Tibial nerve (tissue), 4 donors: ENCODE results near the gene SPATC1L. TPM values are rescaled to one million over a fixed set of nuclear protein-coding genes. Genes with fewer than 3 reads are reported as not detected.

Source experiments
- DNase-seq, 2 donors: peaks; one replicate each; pipeline ENCODE4 v3.0.0-alpha.2; 2019; ENCODE audit warnings: low spot score in 2 of 2
- H3K27ac ChIP-seq, 4 donors: fragments of 200-600 bp; sonication (generic) in 3 of 4; one replicate each; pipeline ENCODE4 v1.5.1; 2017 to 2019; ENCODE audit warnings: mild to moderate bottlenecking in 1 of 4
- H3K27me3 ChIP-seq, 2 donors: fragments of 200-600 bp; sonication (generic) in 1 of 2; one replicate each; pipeline versions ENCODE4 v1.5.1 to v1.6.0; 2017 to 2019
- H3K36me3 ChIP-seq, 3 donors: fragments of 200-600 bp; sonication (generic); one replicate each; pipeline ENCODE4 v1.5.1; 2018 to 2019
- H3K4me1 ChIP-seq, 4 donors: fragments of 200-600 bp; sonication (generic) in 3 of 4; one replicate each; pipeline ENCODE4 v1.5.1; 2017 to 2019
- H3K4me3 ChIP-seq, 4 donors: fragments of 200-600 bp; sonication (generic) in 3 of 4; one replicate each; pipeline ENCODE4 v1.5.1; 2017 to 2019; ENCODE audit warnings: mild to moderate bottlenecking in 1 of 4, moderate library complexity in 1 of 4
- H3K9me3 ChIP-seq, 4 donors: fragments of 200-600 bp; sonication (generic) in 3 of 4; one replicate each; pipeline ENCODE4 v1.5.1; 2017 to 2019
- EP300 ChIP-seq, 2 donors: sonication (generic); formaldehyde crosslinking; IDR thresholded peaks; one replicate each; pipeline ENCODE4 v1.6.1; 2017; ENCODE audit warnings: antibody characterized with exemption in 2 of 2, mild to moderate bottlenecking in 1 of 2
- POLR2A ChIP-seq, 2 donors: fragments of 450-650 bp; IDR thresholded peaks; one replicate each; pipeline ENCODE4 v1.6.1; 2017; ENCODE audit warnings: antibody characterized with exemption in 2 of 2, mild to moderate bottlenecking in 2 of 2, moderate library complexity in 2 of 2
- WGBS, 2 donors: methylation state at CpG; one replicate each; pipeline ENCODE4 v1.1.5; 2018; 5-methylcytosine and 5-hydroxymethylcytosine counted together
- total RNA-seq, 4 donors: library from RNA; depleted of rRNA; stranded (reverse); fragments of >200 nt; gene quantifications; one replicate each; pipeline ENCODE4 v1.1.0, GENCODE V29; 2016
- TF ChIP-seq, protein P1 (sequence below), 5 experiments: fragments of 200-600 bp in 3 of 5; fragments of 450-650 bp in 2 of 5; sonication (generic) in 3 of 5; IDR thresholded peaks; one replicate each; pipeline ENCODE4 v1.5.1; 2016 to 2019; ENCODE audit warnings: antibody characterized with exemption in 5 of 5, mild to moderate bottlenecking in 3 of 5, moderate library complexity in 2 of 5

The SPATC1L gene
- total RNA-seq, 4 donors from 2014 or later: 4.5 to 12.9 (median 8.0) TPM

- Histone ChIP-seq H3K36me3 (peaks cover 0 to 5% (median 0%) of the 10 kb centered on the region in 3 donors), H3K27ac (no peak overlapping the region), H3K9me3 (no peaks in the 10 kb centered on the region), H3K4me3 (no peak overlapping the region), H3K27me3 (peaks cover 0 to 12% of the 10 kb centered on the region in 2 donors), H3K4me1 (peaks cover 0 to 15% (median 0%) of the 10 kb centered on the region in 4 donors)
- no peak for DNase-seq
- 86 to 90% methylated on average over 10 of the region's 10 CpGs for WGBS, 2 donors
- TF ChIP-seq, protein P1, sequence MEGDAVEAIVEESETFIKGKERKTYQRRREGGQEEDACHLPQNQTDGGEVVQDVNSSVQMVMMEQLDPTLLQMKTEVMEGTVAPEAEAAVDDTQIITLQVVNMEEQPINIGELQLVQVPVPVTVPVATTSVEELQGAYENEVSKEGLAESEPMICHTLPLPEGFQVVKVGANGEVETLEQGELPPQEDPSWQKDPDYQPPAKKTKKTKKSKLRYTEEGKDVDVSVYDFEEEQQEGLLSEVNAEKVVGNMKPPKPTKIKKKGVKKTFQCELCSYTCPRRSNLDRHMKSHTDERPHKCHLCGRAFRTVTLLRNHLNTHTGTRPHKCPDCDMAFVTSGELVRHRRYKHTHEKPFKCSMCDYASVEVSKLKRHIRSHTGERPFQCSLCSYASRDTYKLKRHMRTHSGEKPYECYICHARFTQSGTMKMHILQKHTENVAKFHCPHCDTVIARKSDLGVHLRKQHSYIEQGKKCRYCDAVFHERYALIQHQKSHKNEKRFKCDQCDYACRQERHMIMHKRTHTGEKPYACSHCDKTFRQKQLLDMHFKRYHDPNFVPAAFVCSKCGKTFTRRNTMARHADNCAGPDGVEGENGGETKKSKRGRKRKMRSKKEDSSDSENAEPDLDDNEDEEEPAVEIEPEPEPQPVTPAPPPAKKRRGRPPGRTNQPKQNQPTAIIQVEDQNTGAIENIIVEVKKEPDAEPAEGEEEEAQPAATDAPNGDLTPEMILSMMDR (IDR thresholded peaks at IDR 0.05): no peak
- TF ChIP-seq POLR2A (IDR thresholded peaks at IDR 0.05) (no peak), EP300 (IDR thresholded peaks at IDR 0.05) (no peak)
Measured at GRCh38 chr21:46158666-46159300, 25.5 kb downstream of the SPATC1L start.

- Histone ChIP-seq H3K4me1 (peaks cover 0 to 21% (median 3%) of the 10 kb centered on the region in 4 donors), H3K27ac (no peak overlapping the region), H3K9me3 (no peaks in the 10 kb centered on the region), H3K4me3 (no peak overlapping the region), H3K36me3 (peaks cover 0 to 5% (median 0%) of the 10 kb centered on the region in 3 donors), H3K27me3 (peaks cover 0 to 16% of the 10 kb centered on the region in 2 donors)
- 88 to 89% methylated on average over 15 of the region's 15 CpGs for WGBS, 2 donors
- TF ChIP-seq, protein P1 (IDR thresholded peaks at IDR 0.05): no peak
- no peak for TF ChIP-seq POLR2A (IDR thresholded peaks at IDR 0.05)
- no peak for TF ChIP-seq EP300 (IDR thresholded peaks at IDR 0.05)
- no peak for DNase-seq
Measured at GRCh38 chr21:46157987-46158451, 26.2 kb downstream of the SPATC1L start.

DNA sequence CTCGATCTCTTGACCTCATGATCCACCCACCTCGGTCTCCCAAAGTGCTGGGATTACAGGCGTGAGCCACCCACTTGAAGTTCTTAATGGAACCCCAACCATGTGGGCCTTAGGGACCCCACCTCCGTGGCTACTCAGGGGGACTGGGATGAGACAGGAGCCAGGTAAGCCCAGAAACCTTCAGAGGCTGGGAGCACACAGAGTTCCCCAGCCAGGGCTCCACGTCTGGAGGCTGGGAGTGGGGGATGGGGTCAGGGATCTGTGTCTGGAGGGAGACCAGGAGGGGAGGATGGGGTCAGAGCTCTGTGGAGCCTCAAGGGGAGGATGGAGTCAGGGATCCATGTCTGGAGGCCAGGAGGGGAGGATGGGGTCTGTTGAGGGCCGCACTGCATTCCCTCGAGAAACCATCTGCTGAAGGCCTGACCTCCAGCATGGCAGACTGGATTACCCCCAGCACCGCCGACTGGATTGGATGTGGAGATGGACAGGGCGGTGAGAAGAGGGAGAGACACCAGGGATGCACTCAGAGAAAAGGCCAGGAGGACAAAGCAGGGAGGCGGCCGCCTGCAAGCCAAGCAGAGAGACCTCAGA, 26.8 kb downstream of the SPATC1L start:
- Histone ChIP-seq H3K9me3 (no peaks in the 10 kb centered on the region), H3K27me3 (peaks cover 0 to 22% of the 10 kb centered on the region in 2 donors), H3K4me3 (no peak overlapping the region), H3K36me3 (peaks cover 0 to 5% (median 0%) of the 10 kb centered on the region in 3 donors), H3K4me1 (peaks cover 0 to 24% (median 5%) of the 10 kb centered on the region in 4 donors), H3K27ac (no peak overlapping the region)
- WGBS, 2 donors: 83 to 87% methylated on average over 12 of the region's 12 CpGs
- peak in 1 of 2 donors; percentile 7 for DNase-seq
- no peak for TF ChIP-seq EP300 (IDR thresholded peaks at IDR 0.05)
- TF ChIP-seq, protein P1 (IDR thresholded peaks at IDR 0.05): no peak
- no peak for TF ChIP-seq POLR2A (IDR thresholded peaks at IDR 0.05)

DNA sequence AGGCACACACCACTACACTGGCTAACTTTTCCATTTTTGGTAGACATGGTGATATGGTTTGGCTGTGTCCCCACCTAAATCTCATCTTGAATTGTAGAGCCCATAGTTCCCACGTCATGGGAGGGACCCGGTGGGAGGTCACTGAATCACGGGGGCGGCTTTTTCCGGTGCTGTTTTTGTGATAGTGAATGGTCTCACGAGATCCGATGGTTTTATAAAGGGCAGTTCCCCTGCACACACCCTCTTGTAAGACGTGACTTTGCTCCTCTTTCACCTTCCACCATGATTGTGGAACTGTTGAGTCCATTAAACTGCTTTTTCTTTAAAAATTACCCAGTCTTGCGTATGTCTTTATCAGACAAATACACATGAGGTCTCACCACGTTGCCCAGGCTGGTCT, 27.6 kb downstream of the SPATC1L start:
- Histone ChIP-seq H3K27me3 (peaks cover 0 to 15% of the 10 kb centered on the region in 2 donors), H3K9me3 (no peaks in the 10 kb centered on the region), H3K4me3 (no peak overlapping the region), H3K36me3 (peaks cover 0 to 5% (median 0%) of the 10 kb centered on the region in 3 donors), H3K27ac (no peak overlapping the region), H3K4me1 (peaks cover 0 to 17% (median 5%) of the 10 kb centered on the region in 4 donors)
- 64 to 71% methylated on average over 10 of the region's 10 CpGs for WGBS, 2 donors
- TF ChIP-seq, protein P1 (IDR thresholded peaks at IDR 0.05): no peak
- peak in 1 of 2 donors; percentile 7 for DNase-seq

DNA sequence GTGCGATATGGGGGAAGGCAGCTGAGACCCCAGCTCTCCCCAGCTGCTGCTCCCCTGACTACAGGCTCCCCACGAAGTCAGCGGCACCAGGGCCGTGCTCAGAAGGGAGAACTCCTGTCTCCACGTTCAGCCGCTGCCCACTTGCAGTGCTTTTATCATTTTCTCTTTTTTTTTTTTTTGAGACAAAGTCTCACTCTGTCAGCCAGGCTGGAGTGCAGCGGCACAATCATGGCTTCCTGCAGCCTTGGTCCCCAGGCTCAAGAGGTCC, 27.9 kb downstream of the SPATC1L start:
- Histone ChIP-seq H3K27ac (no peak overlapping the region), H3K36me3 (peaks cover 0 to 4% (median 0%) of the 10 kb centered on the region in 3 donors), H3K4me1 (peaks cover 0 to 13% (median 5%) of the 10 kb centered on the region in 4 donors), H3K4me3 (no peak overlapping the region), H3K27me3 (peaks cover 0 to 11% of the 10 kb centered on the region in 2 donors), H3K9me3 (no peaks in the 10 kb centered on the region)
- 83 to 86% methylated on average over 7 of the region's 7 CpGs for whole genome bisulfite sequencing, 2 donors
- peak in 1 of 2 donors; percentile 5 for DNase-seq
- TF ChIP-seq EP300 (IDR thresholded peaks at IDR 0.05) (no peak), POLR2A (IDR thresholded peaks at IDR 0.05) (no peak)
- TF ChIP-seq, protein P1 (IDR thresholded peaks at IDR 0.05): no peak
